ENCODE results near the gene NUTF2. TPM values are rescaled to one million over a fixed set of nuclear protein-coding genes. Genes with fewer than 3 reads are reported as not detected.
A peak's percentile ranks its signal among the peaks of the same experiment; 100 is the strongest.

Gene NUTF2
- total and polyA plus RNA-seq, 8 donors: 25.8 to 69.1 (median 40.2) TPM

DNA sequence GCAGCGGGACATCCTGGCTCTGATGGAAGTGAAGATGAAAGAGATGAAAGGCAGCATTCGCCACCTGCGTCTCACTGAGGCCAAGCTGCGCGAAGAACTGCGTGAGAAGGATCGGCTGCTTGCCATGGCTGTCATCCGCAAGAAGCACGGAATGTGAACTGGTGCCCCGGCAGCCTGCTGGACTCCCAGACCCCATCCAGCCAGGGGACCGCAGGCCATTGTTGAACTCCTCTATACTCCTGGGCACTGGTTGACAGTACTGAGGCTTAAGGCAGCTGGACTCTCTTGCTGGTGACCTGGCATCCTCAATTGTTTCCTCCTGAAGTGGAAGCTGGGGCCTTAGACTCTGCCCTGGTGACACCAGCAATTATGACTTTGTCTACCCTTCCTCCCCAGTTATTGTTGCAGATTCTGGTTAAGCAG, 3.4 kb upstream of the NUTF2 start:
- DNase-seq: peak in 1 of 6 donors; percentile 70
- Histone ChIP-seq H3K27me3 (no peaks in the 10 kb centered on the region), H3K9me3 (no peaks in the 10 kb centered on the region), H3K27ac (peak overlapping the region; percentile 82 to 100 (median 98)), H3K36me3 (no peaks in the 10 kb centered on the region), H3K4me3 (peak overlapping the region; percentile 53 to 83 (median 70)), H3K4me1 (peaks cover 14 to 32% (median 19%) of the 10 kb centered on the region in 3 donors)
- no peak for ATAC-seq
- 5% methylated on average over 11 of the region's 11 CpGs for WGBS, 2 donors
- FAIRE-seq: no peak
- intact Hi-C loops (cut with DNase I): no loop called here
- TF ChIP-seq, protein P1, sequence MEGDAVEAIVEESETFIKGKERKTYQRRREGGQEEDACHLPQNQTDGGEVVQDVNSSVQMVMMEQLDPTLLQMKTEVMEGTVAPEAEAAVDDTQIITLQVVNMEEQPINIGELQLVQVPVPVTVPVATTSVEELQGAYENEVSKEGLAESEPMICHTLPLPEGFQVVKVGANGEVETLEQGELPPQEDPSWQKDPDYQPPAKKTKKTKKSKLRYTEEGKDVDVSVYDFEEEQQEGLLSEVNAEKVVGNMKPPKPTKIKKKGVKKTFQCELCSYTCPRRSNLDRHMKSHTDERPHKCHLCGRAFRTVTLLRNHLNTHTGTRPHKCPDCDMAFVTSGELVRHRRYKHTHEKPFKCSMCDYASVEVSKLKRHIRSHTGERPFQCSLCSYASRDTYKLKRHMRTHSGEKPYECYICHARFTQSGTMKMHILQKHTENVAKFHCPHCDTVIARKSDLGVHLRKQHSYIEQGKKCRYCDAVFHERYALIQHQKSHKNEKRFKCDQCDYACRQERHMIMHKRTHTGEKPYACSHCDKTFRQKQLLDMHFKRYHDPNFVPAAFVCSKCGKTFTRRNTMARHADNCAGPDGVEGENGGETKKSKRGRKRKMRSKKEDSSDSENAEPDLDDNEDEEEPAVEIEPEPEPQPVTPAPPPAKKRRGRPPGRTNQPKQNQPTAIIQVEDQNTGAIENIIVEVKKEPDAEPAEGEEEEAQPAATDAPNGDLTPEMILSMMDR (IDR thresholded peaks at IDR 0.05): no peak

DNA sequence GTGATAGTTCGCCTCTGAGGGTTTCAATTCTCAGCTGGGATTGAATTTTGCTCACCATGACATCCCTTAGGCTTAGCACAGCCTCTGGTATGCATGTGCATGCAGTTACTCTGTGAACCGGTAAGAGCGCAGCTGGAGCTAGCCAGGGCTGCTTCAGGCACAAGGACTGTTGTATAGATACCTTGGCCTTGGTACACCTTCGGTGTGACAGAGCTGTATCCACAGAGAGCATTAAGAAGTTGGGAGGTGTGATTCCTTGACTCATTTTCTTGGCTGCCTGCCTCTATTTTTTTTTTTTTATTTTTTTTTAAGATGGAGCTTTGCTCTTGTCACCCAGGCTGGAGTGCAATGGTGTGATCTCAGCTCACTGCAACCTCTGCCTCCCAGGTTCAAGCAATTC, 2.2 kb upstream of the NUTF2 start:
- DNase-seq: no peak
- H3K27me3 ChIP-seq: no peaks in the 10 kb centered on the region
- peaks cover 14 to 35% (median 19%) of the 10 kb centered on the region in 3 donors for H3K4me1 ChIP-seq
- FAIRE-seq: no peak
- TF ChIP-seq, protein P1 (IDR thresholded peaks at IDR 0.05): no peak
- no peak for ATAC-seq
- intact Hi-C loops (cut with DNase I): no loop called here
- H3K27ac ChIP-seq: no peak overlapping the region
- no peak overlapping the region for H3K4me3 ChIP-seq
- H3K9me3 ChIP-seq: no peaks in the 10 kb centered on the region
- no peaks in the 10 kb centered on the region for H3K36me3 ChIP-seq
- 57 to 59% methylated on average over 4 of the region's 4 CpGs for WGBS, 2 donors

DNA sequence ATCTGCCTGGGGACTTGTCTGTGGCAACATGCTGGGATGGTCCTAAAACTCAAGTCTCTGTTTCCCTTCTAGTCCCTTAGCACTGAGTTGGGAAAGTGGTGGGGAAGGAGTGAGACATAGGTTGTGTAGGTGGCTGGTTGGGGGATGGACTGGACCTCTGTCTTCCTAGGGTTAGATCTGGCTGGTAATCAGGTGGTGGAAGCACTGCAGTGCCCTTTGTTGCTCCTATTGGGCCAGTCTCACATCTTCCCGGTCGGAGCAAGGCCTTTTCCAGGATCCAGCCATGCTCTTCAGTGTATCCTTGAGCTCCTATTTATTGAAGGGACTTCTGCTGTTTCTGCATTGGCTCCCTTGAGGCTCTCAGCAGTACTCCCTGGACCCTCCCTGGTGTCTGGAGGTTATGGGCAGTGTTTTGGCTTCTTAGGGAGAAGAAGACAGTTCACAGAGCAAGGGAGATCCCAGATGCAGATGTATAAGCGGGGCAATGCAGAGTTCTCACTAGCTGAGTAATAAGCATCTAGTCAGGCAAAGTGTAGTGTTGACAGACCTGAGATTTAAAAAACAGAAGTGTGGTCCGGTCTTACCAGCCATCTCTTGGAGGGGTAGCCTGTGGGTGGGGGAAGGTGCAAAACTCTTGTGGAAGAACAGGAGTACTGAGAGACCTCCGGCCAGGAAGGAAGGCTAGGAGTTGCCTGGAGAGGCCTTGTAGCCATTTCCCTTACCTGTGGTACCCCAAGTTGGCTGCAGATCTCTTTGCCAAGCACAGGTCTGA, 1.3 kb upstream of the NUTF2 start:
- no peak for FAIRE-seq

DNA sequence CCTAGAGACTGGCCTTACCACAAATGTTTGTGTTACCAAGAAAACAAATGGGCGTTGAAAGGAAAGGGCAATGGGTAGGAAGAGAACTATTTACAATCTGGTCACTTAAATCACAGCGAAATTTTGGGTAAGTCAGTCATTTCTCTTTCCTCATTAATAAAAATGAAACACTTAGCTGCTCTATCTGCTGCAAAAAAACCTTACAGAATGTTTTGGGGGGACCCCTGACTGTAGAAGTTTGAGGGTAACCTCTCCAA, 742 bp upstream of the NUTF2 start:
- no peak for ATAC-seq
- no peak for FAIRE-seq
- 10% methylated on average over 2 of the region's 2 CpGs for WGBS, 2 donors
- Histone ChIP-seq H3K27me3 (no peaks in the 10 kb centered on the region), H3K27ac (peak overlapping the region; percentile 92 to 97 (median 92)), H3K9me3 (no peaks in the 10 kb centered on the region), H3K4me3 (peak overlapping the region; percentile 73 to 100 (median 88)), H3K4me1 (peaks cover 14 to 35% (median 19%) of the 10 kb centered on the region in 3 donors), H3K36me3 (no peaks in the 10 kb centered on the region)
- TF ChIP-seq, protein P1 (IDR thresholded peaks at IDR 0.05): no peak
- no peak for DNase-seq
- intact Hi-C loops (cut with DNase I): no loop called here

More for the DNA sequence above, 1.3 kb upstream of the NUTF2 start:
- Histone ChIP-seq H3K9me3 (no peaks in the 10 kb centered on the region), H3K27me3 (no peaks in the 10 kb centered on the region), H3K4me3 (peak overlapping the region in 3 of 4 donors; percentile 73 to 100 (median 90)), H3K36me3 (no peaks in the 10 kb centered on the region), H3K4me1 (peaks cover 14 to 35% (median 19%) of the 10 kb centered on the region in 3 donors), H3K27ac (peak overlapping the region in 3 of 4 donors; percentile 92 to 97 (median 92))
- 69 to 77% methylated on average over 5 of the region's 5 CpGs for WGBS, 2 donors
- intact Hi-C loops (cut with DNase I): no loop called here
- DNase-seq: no peak
- TF ChIP-seq, protein P1 (IDR thresholded peaks at IDR 0.05): no peak
- ATAC-seq: no peak

Data from pancreas (tissue), 10 donors.